ENCODE data around the gene SLC10A3. TPM values are rescaled to one million over a fixed set of nuclear protein-coding genes. Genes with fewer than 3 reads are reported as not detected.

The SLC10A3 gene
- total and polyA plus RNA-seq, 10 of the 15 experiments (the other 5 are each of a cell fraction or from before 2014, with no cell fraction given), result 1.7 to 23.5 (median 11.0) TPM

- TF ChIP-seq BCLAF1 (IDR thresholded peaks at IDR 0.05) (peak; percentile 90), CHD1 (IDR thresholded peaks at IDR 0.05; ENCODE audit: low read depth, low read length) (peak; percentile 95), LARP7 (IDR thresholded peaks at IDR 0.05) (0 out of 2 replicates have a peak, but pooled peaks have one; percentile 25), GABPA (IDR thresholded peaks at IDR 0.05; ENCODE audit: low read depth) (no peak), RB1 (IDR thresholded peaks at IDR 0.05; ENCODE audit: borderline replicate concordance) (no peak), KLF5 (IDR thresholded peaks at IDR 0.05; ENCODE audit: partially characterized antibody) (peak; percentile 93), ZNF217 (IDR thresholded peaks at IDR 0.05) (no peak), POLR2A (IDR thresholded peaks at IDR 0.05; ENCODE audit: low read depth, low read length) (peak; percentile 81), BACH1 (IDR thresholded peaks at IDR 0.05; ENCODE audit: borderline replicate concordance) (0 out of 2 replicates have a peak, but pooled peaks have one; percentile 32), TAF1 (IDR thresholded peaks at IDR 0.05; ENCODE audit: borderline replicate concordance, low read depth, low read length) (peak; percentile 50; the same call in 1 of the 2 replicates), PML (IDR thresholded peaks at IDR 0.05; ENCODE audit: low read length) (no peak), TCF7 (IDR thresholded peaks at IDR 0.05; ENCODE audit: borderline replicate concordance) (no peak), RFX5 (IDR thresholded peaks at IDR 0.05; ENCODE audit: low read depth, low read length) (no peak), NRF1 (conservative IDR thresholded peaks at IDR 0.05; ENCODE audit: low read depth, low read length) (no peak), POLR2AphosphoS5 (IDR thresholded peaks at IDR 0.05; ENCODE audit: low read length) (no peak), ZNF384 (IDR thresholded peaks at IDR 0.05; ENCODE audit: borderline replicate concordance, low read depth, low read length) (no peak), CBX5 (IDR thresholded peaks at IDR 0.05; ENCODE audit: low read depth) (no peak), TCF3 (IDR thresholded peaks at IDR 0.05; ENCODE audit: borderline replicate concordance, insufficient read depth, low read depth, low read length) (no peak), RELA (IDR thresholded peaks at IDR 0.05; ENCODE audit: borderline replicate concordance, partially characterized antibody) (no peak), EGR1 (IDR thresholded peaks at IDR 0.05; ENCODE audit: borderline replicate concordance in 1 of 2, low read depth in 2 of 2, low read length in 2 of 2) (peak in 1 of 2 experiments; percentile 89; a peak in 2 of 3 replicates), SP1 (IDR thresholded peaks at IDR 0.05; ENCODE audit: low read depth, low read length) (no peak), SUZ12 (IDR thresholded peaks at IDR 0.05; ENCODE audit: unreplicated experiment) (no peak), SUPT20H (IDR thresholded peaks at IDR 0.05; ENCODE audit: borderline replicate concordance, control insufficient read depth, low read depth, low read length) (no peak), TARDBP (IDR thresholded peaks at IDR 0.05; ENCODE audit: borderline replicate concordance) (no peak), SREBF1 (IDR thresholded peaks at IDR 0.05; ENCODE audit: low read length) (no peak), KDM1A (IDR thresholded peaks at IDR 0.05; ENCODE audit: borderline replicate concordance) (no peak), FOXM1 (IDR thresholded peaks at IDR 0.05; ENCODE audit: low read depth, low read length) (no peak), NR2F1 (conservative IDR thresholded peaks at IDR 0.05) (peak; percentile 71), JUND (IDR thresholded peaks at IDR 0.05; ENCODE audit: low read depth, low read length) (peak; percentile 94), ZSCAN29 (IDR thresholded peaks at IDR 0.05) (no peak)
Observed at GRCh38 chrX:154458116-154458953, 32.1 kb downstream of the SLC10A3 start, which contains the start of gene PLXNA3 (continued).

Measured in GM12878 (cell line).